Measurements from ENCODE around the gene KIF6. TPM values are rescaled to one million over a fixed set of nuclear protein-coding genes. Genes with fewer than 3 reads are reported as not detected.

KIF6 gene
- total and polyA plus RNA-seq, 4 experiments from 2014 or later: not detected

DNA sequence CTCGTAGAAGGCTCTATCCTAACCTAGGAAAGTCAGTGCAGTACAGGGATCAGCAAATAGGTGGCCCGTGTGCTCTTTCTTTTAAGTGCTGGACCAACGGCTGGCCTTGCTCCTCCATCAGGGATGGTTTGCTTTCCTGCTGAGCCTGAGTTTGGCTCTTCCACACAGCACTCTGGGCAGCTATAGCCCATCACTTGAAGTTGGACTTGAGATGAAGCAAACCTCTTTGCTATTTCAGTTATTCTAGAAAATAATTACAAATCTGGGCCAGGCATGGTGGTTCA is 335.8 kb downstream of the KIF6 start:
- no peaks in the 10 kb centered on the region for H3K9me3 ChIP-seq (ENCODE audit: control insufficient read depth in 1 of 2, low read length in 2 of 2)

GRCh38 chr6:39388606-39389483 is 336.4 kb downstream of the KIF6 start:
- no peaks in the 10 kb centered on the region for H3K36me3 Mint-ChIP-seq
- ChIA-PET CTCF (ENCODE audit: partially characterized antibody) (no interaction called here), POLR2A (ENCODE audit: partially characterized antibody) (no interaction called here)
- Histone ChIP-seq H3K27ac (ENCODE audit: low read depth, low read length) (no peak overlapping the region), H3K27me3 (ENCODE audit: insufficient read depth, low read length) (no peaks in the 10 kb centered on the region), H3K9me3 (ENCODE audit: control insufficient read depth in 1 of 2, low read length in 2 of 2) (no peaks in the 10 kb centered on the region), H3K4me3 (ENCODE audit: low read length in 2 of 2) (no peak overlapping the region), H3K36me3 (ENCODE audit: insufficient read depth, low read length) (no peaks in the 10 kb centered on the region), H3K4me1 (ENCODE audit: insufficient read depth, low read length) (no peaks in the 10 kb centered on the region)
- no peak overlapping the region for H3K4me3 Mint-ChIP-seq
- H3K9me3 Mint-ChIP-seq: no peaks in the 10 kb centered on the region
- H3K27me3 Mint-ChIP-seq: peaks cover 13 to 22% of the 10 kb centered on the region in 2 donors
- DNase-seq: no peak
- H3K4me1 Mint-ChIP-seq: no peaks in the 10 kb centered on the region
- no peak overlapping the region for H3K27ac Mint-ChIP-seq
- intact Hi-C loops (cut with micrococcal nuclease): no loop called here

More for the DNA sequence above, 335.8 kb downstream of the KIF6 start:
- intact Hi-C loops (cut with micrococcal nuclease): no loop called here
- Histone ChIP-seq H3K27me3 (ENCODE audit: insufficient read depth, low read length) (no peaks in the 10 kb centered on the region), H3K4me1 (ENCODE audit: insufficient read depth, low read length) (no peaks in the 10 kb centered on the region), H3K36me3 (ENCODE audit: insufficient read depth, low read length) (no peaks in the 10 kb centered on the region), H3K4me3 (ENCODE audit: low read length in 2 of 2) (no peak overlapping the region), H3K27ac (ENCODE audit: low read depth, low read length) (no peak overlapping the region)
- no peak for DNase-seq
- no peaks in the 10 kb centered on the region for H3K4me1 Mint-ChIP-seq
- ChIA-PET POLR2A (ENCODE audit: partially characterized antibody) (no interaction called here), CTCF (ENCODE audit: partially characterized antibody) (no interaction called here)
- peaks cover 13 to 22% of the 10 kb centered on the region in 2 donors for H3K27me3 Mint-ChIP-seq
- no peaks in the 10 kb centered on the region for H3K36me3 Mint-ChIP-seq
- H3K9me3 Mint-ChIP-seq: no peaks in the 10 kb centered on the region
- no peak overlapping the region for H3K4me3 Mint-ChIP-seq
- H3K27ac Mint-ChIP-seq: no peak overlapping the region

DNA sequence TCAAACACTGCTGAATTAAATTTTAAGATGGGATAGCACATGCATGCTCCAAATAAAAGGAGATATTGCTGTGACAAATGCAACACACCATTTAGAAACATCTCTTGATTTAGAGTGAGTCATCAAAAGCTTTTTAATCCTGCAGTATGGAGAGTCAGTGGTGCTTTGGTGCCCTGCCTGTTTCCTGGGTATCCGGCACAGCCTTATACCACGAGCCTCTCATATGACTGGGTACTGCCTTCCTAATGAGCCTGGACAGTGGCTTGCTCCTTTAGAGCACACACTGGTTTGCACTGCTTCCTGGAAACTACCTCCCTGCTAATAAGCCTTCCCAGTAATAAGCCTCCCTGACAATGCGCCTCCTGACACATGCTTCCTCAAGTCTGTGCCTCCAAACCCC is 337.4 kb downstream of the KIF6 start:
- Histone ChIP-seq H3K36me3 (ENCODE audit: insufficient read depth, low read length) (no peaks in the 10 kb centered on the region), H3K4me3 (ENCODE audit: low read length in 2 of 2) (no peak overlapping the region), H3K9me3 (ENCODE audit: control insufficient read depth in 1 of 2, low read length in 2 of 2) (no peaks in the 10 kb centered on the region), H3K27ac (ENCODE audit: low read depth, low read length) (no peak overlapping the region), H3K27me3 (ENCODE audit: insufficient read depth, low read length) (no peaks in the 10 kb centered on the region), H3K4me1 (ENCODE audit: insufficient read depth, low read length) (no peaks in the 10 kb centered on the region)
- no peak overlapping the region for H3K4me3 Mint-ChIP-seq
- POLR2A ChIA-PET (ENCODE audit: partially characterized antibody): no interaction called here
- intact Hi-C loops (cut with micrococcal nuclease): no loop called here
- no peak for DNase-seq
- no peaks in the 10 kb centered on the region for H3K4me1 Mint-ChIP-seq
- H3K9me3 Mint-ChIP-seq: no peaks in the 10 kb centered on the region
- H3K27me3 Mint-ChIP-seq: peaks cover 13 to 23% of the 10 kb centered on the region in 2 donors
- no peak overlapping the region for H3K27ac Mint-ChIP-seq
- CTCF ChIA-PET (ENCODE audit: partially characterized antibody): no interaction called here
- no peaks in the 10 kb centered on the region for H3K36me3 Mint-ChIP-seq

GRCh38 chr6:39386487-39386886 is 338.7 kb downstream of the KIF6 start:
- no peaks in the 10 kb centered on the region for H3K9me3 Mint-ChIP-seq
- H3K36me3 Mint-ChIP-seq: no peaks in the 10 kb centered on the region
- peaks cover 13 to 23% of the 10 kb centered on the region in 2 donors for H3K27me3 Mint-ChIP-seq
- no peak for DNase-seq
- Histone ChIP-seq H3K9me3 (ENCODE audit: control insufficient read depth in 1 of 2, low read length in 2 of 2) (no peaks in the 10 kb centered on the region), H3K27me3 (ENCODE audit: insufficient read depth, low read length) (no peaks in the 10 kb centered on the region), H3K4me1 (ENCODE audit: insufficient read depth, low read length) (no peaks in the 10 kb centered on the region), H3K27ac (ENCODE audit: low read depth, low read length) (no peak overlapping the region), H3K4me3 (ENCODE audit: low read length in 2 of 2) (no peak overlapping the region), H3K36me3 (ENCODE audit: insufficient read depth, low read length) (no peaks in the 10 kb centered on the region)
- intact Hi-C loops (cut with micrococcal nuclease): no loop called here
- ChIA-PET CTCF (ENCODE audit: partially characterized antibody) (interaction anchor here (1.7 kb wide), 1 partner anchor 24 kb away, joined by 5 read pairs; no protein-coding TSS in a partner anchor), POLR2A (ENCODE audit: partially characterized antibody) (no interaction called here)
- H3K27ac Mint-ChIP-seq: no peak overlapping the region
- no peak overlapping the region for H3K4me3 Mint-ChIP-seq
- H3K4me1 Mint-ChIP-seq: no peaks in the 10 kb centered on the region

- Histone ChIP-seq H3K9me3 (ENCODE audit: control insufficient read depth in 1 of 2, low read length in 2 of 2) (no peaks in the 10 kb centered on the region), H3K27ac (ENCODE audit: low read depth, low read length) (no peak overlapping the region), H3K4me1 (ENCODE audit: insufficient read depth, low read length) (no peaks in the 10 kb centered on the region), H3K27me3 (ENCODE audit: insufficient read depth, low read length) (no peaks in the 10 kb centered on the region), H3K36me3 (ENCODE audit: insufficient read depth, low read length) (no peaks in the 10 kb centered on the region), H3K4me3 (ENCODE audit: low read length in 2 of 2) (no peak overlapping the region)
- no peak overlapping the region for H3K4me3 Mint-ChIP-seq
- H3K9me3 Mint-ChIP-seq: no peaks in the 10 kb centered on the region
- intact Hi-C loops (cut with micrococcal nuclease): no loop called here
- no peak for DNase-seq
- H3K27me3 Mint-ChIP-seq: peaks cover 10 to 12% of the 10 kb centered on the region in 2 donors
- no peaks in the 10 kb centered on the region for H3K36me3 Mint-ChIP-seq
- POLR2A ChIA-PET (ENCODE audit: partially characterized antibody): no interaction called here
- no peaks in the 10 kb centered on the region for H3K4me1 Mint-ChIP-seq
- CTCF ChIA-PET (ENCODE audit: partially characterized antibody): no interaction called here
- no peak overlapping the region for H3K27ac Mint-ChIP-seq
Measured at GRCh38 chr6:39381550-39382140, 343.6 kb downstream of the KIF6 start.

GRCh38 chr6:39380837-39381549 is 344.2 kb downstream of the KIF6 start:
- Mint-ChIP-seq H3K27ac (no peak overlapping the region), H3K36me3 (no peaks in the 10 kb centered on the region), H3K9me3 (no peaks in the 10 kb centered on the region), H3K4me3 (no peak overlapping the region), H3K4me1 (no peaks in the 10 kb centered on the region), H3K27me3 (peaks cover 7 to 9% of the 10 kb centered on the region in 2 donors)
- Histone ChIP-seq H3K27ac (ENCODE audit: low read depth, low read length) (no peak overlapping the region), H3K4me3 (ENCODE audit: low read length in 2 of 2) (no peak overlapping the region), H3K36me3 (ENCODE audit: insufficient read depth, low read length) (no peaks in the 10 kb centered on the region), H3K4me1 (ENCODE audit: insufficient read depth, low read length) (no peaks in the 10 kb centered on the region), H3K27me3 (ENCODE audit: insufficient read depth, low read length) (no peaks in the 10 kb centered on the region), H3K9me3 (ENCODE audit: control insufficient read depth in 1 of 2, low read length in 2 of 2) (no peaks in the 10 kb centered on the region)
- no peak for DNase-seq
- ChIA-PET POLR2A (ENCODE audit: partially characterized antibody) (no interaction called here), CTCF (ENCODE audit: partially characterized antibody) (no interaction called here)
- intact Hi-C loops (cut with micrococcal nuclease): no loop called here

- ChIA-PET POLR2A (ENCODE audit: partially characterized antibody) (no interaction called here), CTCF (ENCODE audit: partially characterized antibody) (no interaction called here)
Measured at GRCh38 chr6:39378960-39379425, 346.2 kb downstream of the KIF6 start.

More at GRCh38 chr6:39378960-39379425, 346.2 kb downstream of the KIF6 start:
- Histone ChIP-seq H3K4me1 (ENCODE audit: insufficient read depth, low read length) (no peaks in the 10 kb centered on the region), H3K36me3 (ENCODE audit: insufficient read depth, low read length) (no peaks in the 10 kb centered on the region), H3K27me3 (ENCODE audit: insufficient read depth, low read length) (no peaks in the 10 kb centered on the region), H3K9me3 (ENCODE audit: control insufficient read depth in 1 of 2, low read length in 2 of 2) (no peaks in the 10 kb centered on the region), H3K4me3 (ENCODE audit: low read length in 2 of 2) (no peak overlapping the region), H3K27ac (ENCODE audit: low read depth, low read length) (no peak overlapping the region)
- intact Hi-C loops (cut with micrococcal nuclease): no loop called here
- no peak overlapping the region for H3K27ac Mint-ChIP-seq
- no peaks in the 10 kb centered on the region for H3K36me3 Mint-ChIP-seq
- H3K9me3 Mint-ChIP-seq: no peaks in the 10 kb centered on the region
- H3K4me1 Mint-ChIP-seq: no peaks in the 10 kb centered on the region
- no peak for DNase-seq
- H3K27me3 Mint-ChIP-seq: peaks cover 7 to 11% of the 10 kb centered on the region in 2 donors
- H3K4me3 Mint-ChIP-seq: no peak overlapping the region
